Karpas-422 (cell line): ENCODE data around the gene FREY1. TPM values are rescaled to one million over a fixed set of nuclear protein-coding genes. Genes with fewer than 3 reads are reported as not detected.
A peak's percentile ranks its signal among the peaks of the same experiment; 100 is the strongest.

Source experiments
- DNase-seq: peaks from one replicate; pipeline ENCODE4 v3.0.0-alpha.2; 2015
- H2AFZ ChIP-seq: fragments of 200-600 bp; sonication (generic); 2 replicates; pipeline ENCODE4 v1.6.1; 2014; ENCODE audit warnings: antibody characterized with exemption, low read length, mixed read lengths
- H3K27ac ChIP-seq: fragments of 200-600 bp; sonication (generic); 2 replicates; pipeline ENCODE4 v1.5.1; 2014; ENCODE audit warnings: mild to moderate bottlenecking, low read length, moderate library complexity
- H3K27me3 ChIP-seq: fragments of 200-600 bp; sonication (generic); 2 replicates; pipeline ENCODE4 v1.6.1; 2014; ENCODE audit warnings: low read length, mixed read lengths
- H3K36me3 ChIP-seq: fragments of 200-600 bp; sonication (generic); 2 replicates; pipeline ENCODE4 v1.6.1; 2014; ENCODE audit warnings: low read length, mixed read lengths; ENCODE audit not compliant: insufficient read depth
- H3K4me1 ChIP-seq: fragments of 200-600 bp; sonication (generic); 2 replicates; pipeline ENCODE4 v1.6.1; 2014; ENCODE audit warnings: mild to moderate bottlenecking, low read length, mixed read lengths
- H3K4me2 ChIP-seq: fragments of 200-600 bp; sonication (generic); 2 replicates; pipeline ENCODE4 v1.6.1; 2014; ENCODE audit warnings: low read length, low read depth, mild to moderate bottlenecking; ENCODE audit not compliant: poor library complexity, severe bottlenecking
- H3K4me3 ChIP-seq: fragments of 200-600 bp; sonication (generic); 2 replicates; pipeline ENCODE4 v1.5.1; 2014; ENCODE audit warnings: mild to moderate bottlenecking, antibody characterized with exemption, low read length, mixed read lengths
- H3K79me2 ChIP-seq: fragments of 200-600 bp; sonication (generic); 2 replicates; pipeline ENCODE4 v1.6.1; 2014; ENCODE audit warnings: mild to moderate bottlenecking, low read length, mixed read lengths
- H3K9ac ChIP-seq: fragments of 200-600 bp; sonication (generic); 2 replicates; pipeline ENCODE4 v1.6.0; 2014; ENCODE audit warnings: low read length
- H3K9me2 ChIP-seq: fragments of 200-600 bp; sonication (generic), shearing (Covaris generic); replicated peaks from 2 replicates; pipeline ENCODE4 v1.6.0; 2014; ENCODE audit warnings: mild to moderate bottlenecking, low read length, moderate library complexity; ENCODE audit not compliant: insufficient read depth
- H3K9me3 ChIP-seq: fragments of 300-700, 200-600 bp; sonication (generic); 2 replicates; pipeline ENCODE4 v1.6.1; 2014; ENCODE audit warnings: low read length, mixed read lengths
- H4K20me1 ChIP-seq: fragments of 200-600 bp; sonication (generic); 2 replicates; pipeline ENCODE4 v1.6.1; 2014; ENCODE audit warnings: mild to moderate bottlenecking, antibody characterized with exemption, low read length, low read depth; ENCODE audit not compliant: insufficient read depth
- total RNA-seq: library from RNA; depleted of rRNA; stranded (reverse); fragments of >200 nt; shearing (Covaris generic); gene quantifications from 2 replicates; pipeline ENCODE4 v1.2.3, GENCODE V29; 2014; ENCODE audit warnings: low replicate concordance; rRNA removed

The FREY1 gene
- 2.3 and 3.9 TPM in 2 replicates for total RNA-seq

DNA sequence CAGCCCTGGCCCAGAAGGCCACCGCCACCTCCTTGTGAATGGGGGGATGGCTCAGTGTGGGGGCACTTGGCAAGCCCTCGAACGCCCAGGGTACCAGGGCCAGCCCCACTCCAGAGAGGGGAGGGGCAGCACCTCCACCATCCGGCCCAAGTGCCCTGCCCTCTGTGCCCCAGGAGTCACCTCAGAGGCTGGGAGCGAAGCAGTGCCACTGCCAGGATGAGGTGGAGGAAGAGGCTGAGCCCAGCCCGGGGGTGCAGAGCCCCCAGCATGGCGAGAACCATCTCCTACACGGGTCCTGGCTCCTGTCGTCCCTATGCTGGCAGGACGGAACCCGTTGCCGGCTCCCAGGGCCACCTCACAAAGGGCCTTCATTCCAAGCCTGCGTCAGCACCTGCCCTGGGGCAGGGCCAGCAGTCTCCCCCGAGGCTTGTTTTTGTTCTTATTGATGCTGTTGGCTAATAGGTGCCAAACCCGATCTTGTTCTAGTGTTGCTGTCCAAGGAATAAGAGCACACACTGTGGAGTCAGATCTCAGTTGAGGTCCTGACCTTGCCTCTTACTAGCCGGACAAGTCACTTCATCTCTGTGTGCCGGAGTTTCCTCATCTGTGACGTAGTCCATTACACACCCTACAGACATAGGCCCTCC lies at the start of gene FREY1:
TSS of gene FREY1 (minus strand) at position 307 of the 647 bp plus-strand sequence. CDS start at position 281, 26 bp downstream.
- H3K4me2 ChIP-seq, result no peak within 1 kb of the TSS
- DNase-seq, result peak; percentile 52

GRCh38 chr11:45949992-45950407 lies 42.9 kb upstream of the FREY1 start:
- H3K36me3 ChIP-seq, result peaks cover 29% of the 10 kb centered on the region; the same call in 1 of the 2 replicates
- no peak overlapping the region for H2AFZ ChIP-seq
- no peak for DNase-seq

More for the DNA sequence above, at the start of gene FREY1:
- Histone ChIP-seq H3K4me3 (no peak within 1 kb of the TSS), H2AFZ (no peak within 1 kb of the TSS), H3K9ac (no peak within 1 kb of the TSS), H3K27ac (no peak within 1 kb of the TSS), H3K4me1 (no peaks in the 10 kb centered on the region), H3K36me3 (0 out of 2 replicates have a peak, but pooled peaks cover 2% of the 10 kb centered on the region), H4K20me1 (peaks cover 6% of the 10 kb centered on the region; the same call in 1 of the 2 replicates), H3K79me2 (no peaks in the 10 kb centered on the region), H3K9me2 (no peaks in the 10 kb centered on the region), H3K27me3 (no peaks in the 10 kb centered on the region), H3K9me3 (no peaks in the 10 kb centered on the region)

DNA sequence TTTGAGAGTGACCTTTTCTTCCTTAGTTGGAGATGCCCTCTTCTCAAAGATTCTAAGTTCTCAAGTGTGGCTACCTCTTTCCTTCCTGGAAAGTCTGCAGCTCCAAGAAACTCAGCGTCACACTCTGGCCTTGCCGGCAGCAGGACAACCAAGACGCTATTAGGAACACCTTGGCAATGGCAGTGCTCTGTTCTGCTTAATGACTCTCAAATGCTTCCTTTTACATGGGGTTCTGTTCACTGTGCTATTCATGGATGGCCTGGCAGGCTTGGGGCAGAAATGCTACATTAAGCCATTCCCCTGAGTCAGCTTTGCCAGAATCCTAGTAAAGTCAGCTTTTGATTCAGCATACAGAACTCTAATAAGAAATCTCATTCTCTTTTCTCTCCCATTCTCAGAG lies 41.3 kb upstream of the FREY1 start:
- Histone ChIP-seq H3K4me1 (peaks cover 12% of the 10 kb centered on the region), H2AFZ (no peak overlapping the region), H3K79me2 (no peaks in the 10 kb centered on the region), H3K27me3 (no peaks in the 10 kb centered on the region), H3K36me3 (peaks cover 35% of the 10 kb centered on the region; the same call in 1 of the 2 replicates), H3K27ac (no peak overlapping the region), H3K4me3 (no peak overlapping the region), H3K9me3 (no peaks in the 10 kb centered on the region), H3K9me2 (no peaks in the 10 kb centered on the region), H3K4me2 (no peak overlapping the region), H3K9ac (no peak overlapping the region), H4K20me1 (no peaks in the 10 kb centered on the region)
- DNase-seq, result no peak

More at GRCh38 chr11:45949992-45950407, 42.9 kb upstream of the FREY1 start:
- Histone ChIP-seq H3K4me1 (peaks cover 21% of the 10 kb centered on the region), H3K9me2 (no peaks in the 10 kb centered on the region), H3K27me3 (no peaks in the 10 kb centered on the region), H3K9me3 (no peaks in the 10 kb centered on the region), H4K20me1 (no peaks in the 10 kb centered on the region), H3K27ac (no peak overlapping the region), H3K4me2 (no peak overlapping the region), H3K79me2 (no peaks in the 10 kb centered on the region), H3K9ac (no peak overlapping the region), H3K4me3 (no peak overlapping the region)

DNA sequence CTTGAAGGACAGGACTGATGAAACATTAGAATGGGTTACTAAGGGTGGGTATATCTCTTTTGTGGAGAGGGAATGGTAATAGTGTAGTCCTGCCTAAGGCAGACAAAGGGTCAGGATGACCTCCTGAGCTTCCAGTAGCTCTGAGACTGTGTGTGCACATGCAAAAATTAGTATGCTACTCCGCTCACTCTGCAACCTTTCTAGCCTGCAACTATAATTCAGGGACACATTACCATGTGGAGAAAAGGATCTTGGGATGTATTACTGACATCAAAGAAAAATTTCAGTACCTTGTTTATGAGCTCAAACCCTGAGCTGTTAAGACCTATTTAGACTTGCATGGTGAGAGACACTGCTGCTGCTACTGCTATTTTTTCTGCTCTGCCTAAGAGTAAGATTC lies 40.8 kb upstream of the FREY1 start:
- H3K9ac ChIP-seq, result no peak overlapping the region
- no peaks in the 10 kb centered on the region for H3K79me2 ChIP-seq
- peaks cover 7% of the 10 kb centered on the region for H3K4me1 ChIP-seq
- no peak overlapping the region for H2AFZ ChIP-seq
- H3K4me2 ChIP-seq, result no peak overlapping the region
- H3K9me3 ChIP-seq, result no peaks in the 10 kb centered on the region
- H3K9me2 ChIP-seq, result no peaks in the 10 kb centered on the region
- H4K20me1 ChIP-seq, result no peaks in the 10 kb centered on the region
- peaks cover 35% of the 10 kb centered on the region; the same call in 1 of the 2 replicates for H3K36me3 ChIP-seq
- no peak overlapping the region for H3K4me3 ChIP-seq
- H3K27ac ChIP-seq, result no peak overlapping the region
- no peaks in the 10 kb centered on the region for H3K27me3 ChIP-seq
- no peak for DNase-seq

DNA sequence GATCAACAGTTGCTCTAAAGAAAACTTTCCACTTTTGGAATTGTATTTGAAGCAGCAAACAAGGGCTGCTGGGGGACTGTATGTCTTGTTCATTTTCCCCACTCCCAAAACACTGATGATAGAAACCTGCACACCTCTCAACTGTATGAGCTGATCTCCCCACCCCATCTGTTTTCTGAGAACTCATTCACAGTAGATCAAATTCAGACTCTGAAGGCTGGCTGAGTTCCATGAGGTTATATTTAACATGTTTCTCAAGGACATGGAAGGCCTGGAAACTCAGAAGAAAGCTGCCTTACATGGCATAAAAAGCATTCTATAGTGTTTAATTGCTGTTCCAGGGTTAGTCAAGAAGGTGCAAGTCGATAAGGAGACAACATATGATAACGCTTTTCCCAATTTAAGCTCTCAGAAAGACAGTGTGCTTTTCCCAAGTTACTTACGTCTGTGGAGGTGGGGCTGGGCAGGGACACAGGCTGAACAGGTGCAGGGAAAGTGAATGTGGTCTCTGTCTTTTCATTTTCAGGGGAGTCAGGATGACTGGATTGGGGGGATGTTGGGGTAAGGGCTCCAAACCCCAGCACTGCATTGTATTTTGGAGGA lies 38.4 kb upstream of the FREY1 start:
- H3K9me3 ChIP-seq, result no peaks in the 10 kb centered on the region
- no peak overlapping the region for H3K4me3 ChIP-seq
- H3K4me1 ChIP-seq, result no peaks in the 10 kb centered on the region
- no peak for DNase-seq
- H3K27me3 ChIP-seq, result no peaks in the 10 kb centered on the region
- no peaks in the 10 kb centered on the region for H3K79me2 ChIP-seq
- no peak overlapping the region for H2AFZ ChIP-seq
- H3K27ac ChIP-seq, result no peak overlapping the region
- H3K9me2 ChIP-seq, result no peaks in the 10 kb centered on the region
- H3K4me2 ChIP-seq, result no peak overlapping the region
- peaks cover 35% of the 10 kb centered on the region; the same call in 1 of the 2 replicates for H3K36me3 ChIP-seq
- H3K9ac ChIP-seq, result no peak overlapping the region
- no peaks in the 10 kb centered on the region for H4K20me1 ChIP-seq

DNA sequence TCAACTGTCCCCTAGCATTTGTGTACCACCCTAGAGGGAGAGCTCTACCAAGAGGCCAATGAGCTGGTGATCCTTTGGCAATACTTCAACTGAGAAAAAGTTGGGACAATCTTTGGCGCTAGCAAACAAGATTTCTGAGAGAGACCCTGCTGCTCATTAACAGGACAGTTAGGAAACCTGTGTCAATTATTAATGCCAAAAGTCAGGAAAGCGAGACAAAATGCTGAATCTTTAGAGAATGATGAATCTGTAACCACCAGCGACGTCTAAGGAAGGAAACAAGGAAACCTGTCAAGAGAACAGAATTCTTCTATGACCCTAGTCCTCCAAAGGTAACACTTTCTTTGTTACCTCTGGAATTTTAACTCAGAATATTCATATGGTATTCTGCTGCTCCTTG lies 35.3 kb upstream of the FREY1 start:
- Histone ChIP-seq H3K27ac (peak overlapping the region; percentile 20; the same call in 1 of the 2 replicates), H2AFZ (no peak overlapping the region), H3K9me2 (no peaks in the 10 kb centered on the region), H4K20me1 (no peaks in the 10 kb centered on the region), H3K79me2 (no peaks in the 10 kb centered on the region), H3K4me1 (peaks cover 23% of the 10 kb centered on the region), H3K36me3 (peaks cover 21% of the 10 kb centered on the region; the same call in 1 of the 2 replicates), H3K4me3 (no peak overlapping the region), H3K9ac (no peak overlapping the region), H3K4me2 (no peak overlapping the region), H3K9me3 (no peaks in the 10 kb centered on the region), H3K27me3 (no peaks in the 10 kb centered on the region)
- no peak for DNase-seq

- Histone ChIP-seq H3K4me3 (no peak overlapping the region), H3K4me2 (no peak overlapping the region), H3K79me2 (no peaks in the 10 kb centered on the region), H2AFZ (no peak overlapping the region), H3K9ac (no peak overlapping the region), H3K4me1 (peaks cover 28% of the 10 kb centered on the region), H3K27ac (no peak overlapping the region), H4K20me1 (no peaks in the 10 kb centered on the region), H3K9me2 (no peaks in the 10 kb centered on the region), H3K27me3 (no peaks in the 10 kb centered on the region), H3K9me3 (no peaks in the 10 kb centered on the region), H3K36me3 (peaks cover 23% of the 10 kb centered on the region)
- no peak for DNase-seq
Observed at GRCh38 chr11:45941285-45941684, 34.2 kb upstream of the FREY1 start.

DNA sequence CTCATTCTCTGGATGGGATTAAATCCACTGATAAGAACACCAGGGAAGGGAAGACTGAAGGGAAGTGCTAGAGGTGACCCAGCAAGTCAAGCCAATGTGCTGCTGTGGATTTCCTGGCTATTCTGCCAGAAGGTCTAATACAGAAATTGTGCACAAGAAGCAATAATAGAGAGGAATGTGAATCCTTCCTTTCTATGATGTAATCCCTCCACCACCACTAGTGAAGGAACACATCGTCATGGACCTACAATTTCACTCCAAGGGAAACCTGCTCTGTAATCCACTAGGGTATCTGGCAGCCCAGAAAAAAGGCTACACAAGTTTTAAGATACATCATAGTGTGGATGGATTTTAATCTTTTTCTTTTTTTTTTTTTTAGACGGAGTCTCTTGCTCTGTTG lies 32.8 kb upstream of the FREY1 start:
- DNase-seq, result no peak
- Histone ChIP-seq H3K4me2 (peak overlapping the region; percentile 77), H3K36me3 (peaks cover 22% of the 10 kb centered on the region), H4K20me1 (no peaks in the 10 kb centered on the region), H3K9me3 (no peaks in the 10 kb centered on the region), H2AFZ (no peak overlapping the region), H3K27ac (peak overlapping the region; percentile 80), H3K4me1 (peaks cover 43% of the 10 kb centered on the region), H3K4me3 (no peak overlapping the region), H3K79me2 (no peaks in the 10 kb centered on the region), H3K27me3 (no peaks in the 10 kb centered on the region), H3K9ac (peak overlapping the region; percentile 52; the same call in 1 of the 2 replicates), H3K9me2 (no peaks in the 10 kb centered on the region)
